ENCODE results near the gene TAOK1.

TAOK1 gene

DNA sequence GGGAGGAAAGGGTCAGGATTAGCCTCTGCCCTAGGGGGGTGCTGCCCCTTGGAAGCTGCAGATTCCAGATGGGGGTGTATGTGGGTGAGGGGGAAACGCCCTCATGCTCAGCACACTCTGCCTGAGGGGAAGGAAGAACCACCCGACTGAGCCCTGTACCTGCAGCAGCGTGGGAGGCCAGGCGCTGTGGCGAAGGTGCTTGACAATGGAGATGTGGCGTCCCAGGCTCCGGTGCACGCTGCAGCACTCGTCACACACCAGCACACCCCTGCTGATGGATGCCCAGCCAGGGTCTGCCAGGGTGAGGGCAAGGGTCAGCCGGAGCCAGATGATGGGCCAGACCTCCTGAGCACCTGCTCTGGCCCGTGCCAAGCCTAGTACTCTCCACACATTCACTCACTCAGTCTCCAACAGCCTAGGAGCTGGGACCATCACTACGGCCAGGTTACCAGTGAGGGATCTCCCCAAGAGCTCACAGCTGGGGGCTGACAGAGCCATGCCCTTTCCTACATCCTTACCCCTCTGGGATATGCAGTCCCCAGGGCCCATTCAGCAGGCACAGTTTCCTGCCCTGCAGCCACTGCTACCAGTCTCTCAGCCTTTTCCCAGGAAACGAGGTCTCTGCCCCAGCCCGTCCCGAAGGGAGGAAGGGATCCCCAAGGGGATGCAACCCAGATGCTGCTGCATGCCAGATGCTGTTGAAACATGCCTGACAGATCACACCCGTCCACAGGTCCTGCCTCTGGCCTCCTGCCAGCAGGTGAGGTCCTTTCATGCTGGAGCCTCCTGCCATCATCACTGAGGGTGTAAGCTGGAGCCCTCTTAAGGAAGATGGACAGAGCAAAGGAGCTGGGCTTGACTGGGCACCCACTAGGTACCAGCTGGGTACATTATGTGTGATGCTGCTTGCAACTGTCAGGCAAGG lies 193.4 kb downstream of the TAOK1 start:
- H3K4me3 ChIP-seq (ENCODE audit: low read depth, low read length) = no peak overlapping the region
- H3K4me1 ChIP-seq (ENCODE audit: control insufficient read depth, insufficient read depth, low read length) = peaks cover 7% of the 10 kb centered on the region; the same call in 1 of the 2 replicates
- H3K27ac ChIP-seq (ENCODE audit: extremely low read depth, low read depth, low read length) = no peak overlapping the region
- TF ChIP-seq ZNF677 (tag by site-specific recombination; IDR thresholded peaks at IDR 0.05) (no peak), ZNF837 (tag by site-specific recombination; IDR thresholded peaks at IDR 0.05) (no peak), ZNF174 (tag by site-specific recombination; IDR thresholded peaks at IDR 0.05) (no peak), ZNF350 (tag by site-specific recombination; IDR thresholded peaks at IDR 0.05) (no peak), ZNF433 (tag by site-specific recombination; IDR thresholded peaks at IDR 0.05; ENCODE audit: low read depth) (no peak), KLF10 (tag by site-specific recombination; IDR thresholded peaks at IDR 0.05) (no peak), ZNF239 (tag by site-specific recombination; IDR thresholded peaks at IDR 0.05) (no peak), ZIC2 (tag by site-specific recombination; IDR thresholded peaks at IDR 0.05) (no peak), ZNF140 (tag by site-specific recombination; IDR thresholded peaks at IDR 0.05) (no peak)
- TF ChIP-seq, protein P1, sequence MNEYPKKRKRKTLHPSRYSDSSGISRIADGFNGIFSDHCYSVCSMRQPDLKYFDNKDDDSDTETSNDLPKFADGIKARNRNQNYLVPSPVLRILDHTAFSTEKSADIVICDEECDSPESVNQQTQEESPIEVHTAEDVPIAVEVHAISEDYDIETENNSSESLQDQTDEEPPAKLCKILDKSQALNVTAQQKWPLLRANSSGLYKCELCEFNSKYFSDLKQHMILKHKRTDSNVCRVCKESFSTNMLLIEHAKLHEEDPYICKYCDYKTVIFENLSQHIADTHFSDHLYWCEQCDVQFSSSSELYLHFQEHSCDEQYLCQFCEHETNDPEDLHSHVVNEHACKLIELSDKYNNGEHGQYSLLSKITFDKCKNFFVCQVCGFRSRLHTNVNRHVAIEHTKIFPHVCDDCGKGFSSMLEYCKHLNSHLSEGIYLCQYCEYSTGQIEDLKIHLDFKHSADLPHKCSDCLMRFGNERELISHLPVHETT (tag by site-specific recombination; IDR thresholded peaks at IDR 0.05) = no peak
- H3K9me3 ChIP-seq (ENCODE audit: control insufficient read depth, insufficient read depth, low read depth, low read length) = no peaks in the 10 kb centered on the region
- CTCF ChIA-PET = interaction anchor here (0.5 to 5.9 kb wide), 3 partner anchors 9 to 347 kb away, joined by 3 to 74 read pairs (median 5); partner anchors contain the start of gene ANKRD13B
- peaks cover 11 to 67% of the 10 kb centered on the region in 2 experiments; a peak in 2 of 3 replicates for H3K36me3 ChIP-seq (ENCODE audit: control insufficient read depth in 2 of 2, insufficient read depth in 1 of 2, low read length in 2 of 2)
- POLR2A ChIA-PET = no interaction called here

- TF ChIP-seq ZNF510 (tag by site-specific recombination; IDR thresholded peaks at IDR 0.05; ENCODE audit: insufficient replicate concordance) (no peak), GLIS2 (tag by site-specific recombination; IDR thresholded peaks at IDR 0.05) (0 out of 2 replicates have a peak, but pooled peaks have one; percentile 18)
- CTCF ChIA-PET = no interaction called here
- Histone ChIP-seq H3K4me3 (ENCODE audit: low read depth, low read length) (no peak overlapping the region), H3K36me3 (ENCODE audit: control insufficient read depth in 2 of 2, insufficient read depth in 1 of 2, low read length in 2 of 2) (peaks cover 7 to 57% of the 10 kb centered on the region in 2 experiments; a peak in 2 of 3 replicates), H3K27ac (ENCODE audit: extremely low read depth, low read depth, low read length) (no peak overlapping the region), H3K9me3 (ENCODE audit: control insufficient read depth, insufficient read depth, low read depth, low read length) (no peaks in the 10 kb centered on the region), H3K4me1 (ENCODE audit: control insufficient read depth, insufficient read depth, low read length) (peaks cover 7% of the 10 kb centered on the region; the same call in 1 of the 2 replicates)
- POLR2A ChIA-PET = interaction anchor here (1.2 kb wide), 2 partner anchors 10 to 26 kb away, joined by 3 to 4 read pairs; no protein-coding TSS in a partner anchor
These were observed 194.4 kb downstream of the TAOK1 start for GRCh38 chr17:29584452-29585079.

DNA sequence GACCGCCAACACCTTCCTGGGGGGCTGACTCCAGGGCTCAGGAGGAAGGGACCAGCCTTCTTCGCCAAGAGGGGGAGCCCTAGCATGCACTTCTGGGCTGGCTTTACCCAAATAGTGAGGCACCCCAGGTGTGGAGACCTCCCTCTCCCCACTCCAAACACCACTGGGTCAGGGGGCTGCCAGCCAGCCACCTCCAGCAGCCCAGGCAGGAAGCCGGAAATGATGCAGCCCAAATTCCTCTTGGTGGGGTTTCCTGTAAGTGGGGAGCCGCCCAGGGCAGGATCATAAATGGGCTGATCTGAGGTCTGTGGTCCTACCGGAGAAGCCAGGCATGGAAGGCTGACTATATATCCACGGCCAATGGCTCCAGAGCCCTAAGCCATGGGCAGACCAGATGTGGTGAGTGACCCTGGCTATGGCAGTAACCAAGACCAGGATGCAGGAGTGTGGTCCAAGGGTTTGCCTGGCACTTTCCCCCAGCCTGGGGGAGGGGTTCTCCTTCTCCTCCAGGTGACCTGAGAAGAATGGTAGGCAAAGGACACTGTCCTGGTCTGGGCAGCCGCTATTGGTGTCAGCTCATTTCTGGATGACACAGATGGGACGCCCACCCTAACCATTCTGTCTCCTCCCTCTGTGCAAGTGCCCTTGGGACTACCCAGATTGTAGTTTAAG lies 195.1 kb downstream of the TAOK1 start:
- POLR2A ChIA-PET = interaction anchor here (0.6 to 1.2 kb wide), 3 partner anchors 11 to 28 kb away, joined by 3 to 4 read pairs (median 3); no protein-coding TSS in a partner anchor
- Histone ChIP-seq H3K36me3 (ENCODE audit: control insufficient read depth in 2 of 2, insufficient read depth in 1 of 2, low read length in 2 of 2) (peaks cover 6 to 51% of the 10 kb centered on the region in 2 experiments; a peak in 2 of 3 replicates), H3K27ac (ENCODE audit: extremely low read depth, low read depth, low read length) (no peak overlapping the region), H3K4me3 (ENCODE audit: low read depth, low read length) (no peak overlapping the region), H3K9me3 (ENCODE audit: control insufficient read depth, insufficient read depth, low read depth, low read length) (no peaks in the 10 kb centered on the region), H3K4me1 (ENCODE audit: control insufficient read depth, insufficient read depth, low read length) (peaks cover 13% of the 10 kb centered on the region)
- CTCF ChIA-PET = interaction anchor here (0.6 to 1.4 kb wide), 3 partner anchors 13 to 508 kb away, joined by 3 to 5 read pairs (median 3); no protein-coding TSS in a partner anchor
- TF ChIP-seq ZFP3 (tag by site-specific recombination; IDR thresholded peaks at IDR 0.05; ENCODE audit: low read depth) (no peak), ZNF48 (tag by site-specific recombination; IDR thresholded peaks at IDR 0.05) (no peak), ZBTB8A (tag by site-specific recombination; IDR thresholded peaks at IDR 0.05) (0 out of 2 replicates have a peak, but pooled peaks have one; percentile 12), GLIS2 (tag by site-specific recombination; IDR thresholded peaks at IDR 0.05) (peak; percentile 11; the same call in 1 of the 2 replicates), KLF9 (tag by site-specific recombination; IDR thresholded peaks at IDR 0.05; ENCODE audit: low read depth) (no peak), GLIS1 (tag by site-specific recombination; IDR thresholded peaks at IDR 0.05) (0 out of 2 replicates have a peak, but pooled peaks have one; percentile 16), PRDM10 (tag by site-specific recombination; IDR thresholded peaks at IDR 0.05) (peak; percentile 49; the same call in 1 of the 2 replicates), ZNF837 (tag by site-specific recombination; IDR thresholded peaks at IDR 0.05) (no peak)
- TF ChIP-seq, protein P2, sequence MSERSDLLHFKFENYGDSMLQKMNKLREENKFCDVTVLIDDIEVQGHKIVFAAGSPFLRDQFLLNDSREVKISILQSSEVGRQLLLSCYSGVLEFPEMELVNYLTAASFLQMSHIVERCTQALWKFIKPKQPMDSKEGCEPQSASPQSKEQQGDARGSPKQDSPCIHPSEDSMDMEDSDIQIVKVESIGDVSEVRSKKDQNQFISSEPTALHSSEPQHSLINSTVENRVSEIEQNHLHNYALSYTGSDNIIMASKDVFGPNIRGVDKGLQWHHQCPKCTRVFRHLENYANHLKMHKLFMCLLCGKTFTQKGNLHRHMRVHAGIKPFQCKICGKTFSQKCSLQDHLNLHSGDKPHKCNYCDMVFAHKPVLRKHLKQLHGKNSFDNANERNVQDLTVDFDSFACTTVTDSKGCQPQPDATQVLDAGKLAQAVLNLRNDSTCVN (tag by site-specific recombination; optimal IDR thresholded peaks at IDR 0.05) = no peak

Data from HEK293 (cell line).